Stimulated activated CD8-positive, alpha-beta memory T cell treated with anti-CD3 and anti-CD28 coated beads, Interleukin-7, amount 100 ng/mL, for 4 hours (primary cell): ENCODE data around the gene PUS7L.
"Not testable (repeated sequence)": the region's sequence is repeated elsewhere in the genome, so short reads cannot be mapped to it uniquely, and the experiment has no call there.

Experiments
- DNase-seq, 2 donors: peaks; one replicate each; pipeline ENCODE4 v3.0.0-alpha.2; 2020; ENCODE audit warnings: low read depth in 2 of 2

Gene PUS7L

GRCh38 chr12:43758728-43759563, at the start of gene PUS7L, which contains the start of gene IRAK4:
PUS7L (minus strand) TSS chr12:43758790; CDS start chr12:43755245, 3,545 bp downstream.
IRAK4 (plus strand) TSS chr12:43758951; CDS start chr12:43768112, 9,161 bp downstream.
- DNase-seq = peak; percentile 92 to 94

- DNase-seq = no peak
Observed at GRCh38 chr12:43807386-43807785, 48.8 kb upstream of the PUS7L start.

GRCh38 chr12:43806737-43807072, 48.1 kb upstream of the PUS7L start:
- no peak for DNase-seq

- peak; percentile 56 to 84 for DNase-seq
Observed at GRCh38 chr12:43805860-43806736, 47.5 kb upstream of the PUS7L start, which contains the start of gene TWF1. TWF1 (minus strand) TSS chr12:43806317; CDS start chr12:43806245, 72 bp downstream.

GRCh38 chr12:43805149-43805859, 46.7 kb upstream of the PUS7L start:
- no peak for DNase-seq

- no peak for DNase-seq
Observed at GRCh38 chr12:43797561-43798217, 39.1 kb upstream of the PUS7L start.

- no peak for DNase-seq
Observed at GRCh38 chr12:43795716-43796280, 37.2 kb upstream of the PUS7L start.

- DNase-seq = no peak
Observed at GRCh38 chr12:43789941-43790340, 31.4 kb upstream of the PUS7L start.

GRCh38 chr12:43786899-43787693, 28.5 kb upstream of the PUS7L start:
- no peak for DNase-seq

GRCh38 chr12:43776498-43776897, 17.9 kb upstream of the PUS7L start:
- no peak for DNase-seq

GRCh38 chr12:43766291-43766690, 7.7 kb upstream of the PUS7L start:
- no peak for DNase-seq

GRCh38 chr12:43764528-43764927, 5.9 kb upstream of the PUS7L start:
- DNase-seq = no peak

- no peak for DNase-seq
Observed at GRCh38 chr12:43763769-43764168, 5.2 kb upstream of the PUS7L start.

- DNase-seq = no peak
Observed at GRCh38 chr12:43762596-43762995, 4.0 kb upstream of the PUS7L start.

- no peak for DNase-seq
Observed at GRCh38 chr12:43761500-43761899, 2.9 kb upstream of the PUS7L start.

- DNase-seq = no peak
Observed at GRCh38 chr12:43760396-43760795, 1.8 kb upstream of the PUS7L start.

- DNase-seq = no peak
Observed at GRCh38 chr12:43758247-43758727, 303 bp downstream of the PUS7L start.

- DNase-seq = no peak
Observed at GRCh38 chr12:43754015-43754414, 4.6 kb downstream of the PUS7L start.

GRCh38 chr12:43751360-43751759, 7.2 kb downstream of the PUS7L start:
- DNase-seq = not testable (repeated sequence)

- DNase-seq = no peak
Observed at GRCh38 chr12:43750814-43751213, 7.8 kb downstream of the PUS7L start.
